Heart left ventricle (tissue), 13 donors: ENCODE results near the gene TMEM239.

Source experiments
- POLR2A ChIP-seq, 2 donors: fragments of 450-650 bp; IDR thresholded peaks; one replicate each; pipeline ENCODE4 v1.6.1; 2017; ENCODE audit warnings: antibody characterized with exemption in 2 of 2, mild to moderate bottlenecking in 2 of 2, moderate library complexity in 2 of 2
- TF ChIP-seq, protein P1 (sequence below), 12 donors: fragments of 200-600 bp; sonication (generic) in 4 of 12; IDR thresholded peaks; one replicate each; pipeline versions ENCODE4 v1.5.0 to v1.8.0; 2018 to 2022; ENCODE audit warnings: antibody characterized with exemption in 12 of 12, mild to moderate bottlenecking in 5 of 12
- donor health status: ischemic (EF 13 %, LVEDD 7.1; RV severe dilation, severe dysfunction).
- donor health status: DM: no; HTN: yes; CAD: no.
- donor health status: DM: no; HTN: no; CAD: no.
- donor health status: ischemic (EF 25% LVEDD 6.9; RV normal size, moderate dysfunction).
- donor health status: ischemic (EF 25% LVEDD 5.7; RV mildly dilated, moderate dysfunction).
- donor health status: ischemic (EF 35%, LVEDD 5.7; RV mildly dilated, moderate dysfunction).
- donor health status: nonischemic (EF 11% LVEDD 7.7; RV severe dilation, severe dysfunction).
- donor health status: DM: yes; HTN: yes; CAD: no.
- donor health status: PGD.
- donor health status: ischemic (EF 29% LVEDD 5.4; RV normal size, mild dysfunction).
- donor health status: nonischemic (EF 23%, LVEDD 6.1; RV moderate dilation, normal function).

DNA sequence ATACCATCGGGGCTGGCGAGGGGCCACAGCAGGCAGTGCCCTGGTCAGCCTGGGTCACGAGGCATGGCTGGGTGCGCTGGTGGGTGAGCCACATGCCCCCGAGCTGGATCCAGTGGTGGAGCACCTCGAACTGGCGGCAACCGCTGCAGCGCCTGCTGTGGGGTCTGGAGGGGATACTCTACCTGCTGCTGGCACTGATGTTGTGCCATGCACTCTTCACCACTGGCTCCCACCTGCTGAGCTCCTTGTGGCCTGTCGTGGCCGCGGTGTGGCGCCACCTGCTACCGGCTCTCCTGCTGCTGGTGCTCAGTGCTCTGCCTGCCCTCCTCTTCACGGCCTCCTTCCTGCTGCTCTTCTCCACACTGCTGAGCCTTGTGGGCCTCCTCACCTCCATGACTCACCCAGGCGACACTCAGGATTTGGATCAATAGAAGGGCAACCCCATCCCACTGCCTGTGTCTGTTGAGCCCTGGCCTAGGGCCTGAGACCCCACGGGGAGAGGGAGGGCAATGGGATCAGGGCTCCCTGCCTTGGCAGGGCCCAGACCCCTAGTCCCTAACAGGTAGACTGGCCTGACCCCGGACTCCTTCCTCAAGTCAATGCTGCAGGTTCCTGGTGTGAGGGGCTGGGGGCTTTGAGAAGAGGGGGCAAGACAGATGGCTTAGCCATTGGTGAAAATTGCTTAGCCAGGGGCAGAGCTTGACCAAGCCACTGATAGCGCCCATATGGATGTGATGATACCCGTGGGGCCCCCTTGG lies 598 bp downstream of the TMEM239 start:
- TF ChIP-seq, protein P1, sequence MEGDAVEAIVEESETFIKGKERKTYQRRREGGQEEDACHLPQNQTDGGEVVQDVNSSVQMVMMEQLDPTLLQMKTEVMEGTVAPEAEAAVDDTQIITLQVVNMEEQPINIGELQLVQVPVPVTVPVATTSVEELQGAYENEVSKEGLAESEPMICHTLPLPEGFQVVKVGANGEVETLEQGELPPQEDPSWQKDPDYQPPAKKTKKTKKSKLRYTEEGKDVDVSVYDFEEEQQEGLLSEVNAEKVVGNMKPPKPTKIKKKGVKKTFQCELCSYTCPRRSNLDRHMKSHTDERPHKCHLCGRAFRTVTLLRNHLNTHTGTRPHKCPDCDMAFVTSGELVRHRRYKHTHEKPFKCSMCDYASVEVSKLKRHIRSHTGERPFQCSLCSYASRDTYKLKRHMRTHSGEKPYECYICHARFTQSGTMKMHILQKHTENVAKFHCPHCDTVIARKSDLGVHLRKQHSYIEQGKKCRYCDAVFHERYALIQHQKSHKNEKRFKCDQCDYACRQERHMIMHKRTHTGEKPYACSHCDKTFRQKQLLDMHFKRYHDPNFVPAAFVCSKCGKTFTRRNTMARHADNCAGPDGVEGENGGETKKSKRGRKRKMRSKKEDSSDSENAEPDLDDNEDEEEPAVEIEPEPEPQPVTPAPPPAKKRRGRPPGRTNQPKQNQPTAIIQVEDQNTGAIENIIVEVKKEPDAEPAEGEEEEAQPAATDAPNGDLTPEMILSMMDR (IDR thresholded peaks at IDR 0.05), result no peak
- no peak for TF ChIP-seq POLR2A (IDR thresholded peaks at IDR 0.05)
